GM20000 (cell line): ENCODE measurements around the gene COPZ1.
A peak's percentile ranks its signal among the peaks of the same experiment; 100 is the strongest.

Source experiments
- DNase-seq: peaks from one replicate; pipeline ENCODE4 v3.0.0; 2012; ENCODE audit warnings: low spot score
- CTCF ChIP-seq: IDR thresholded peaks from 2 replicates; pipeline ENCODE4 v1.5.1; 2012; ENCODE audit warnings: mild to moderate bottlenecking, control low read depth; ENCODE audit errors: extremely low read depth, missing control alignments

Gene COPZ1

GRCh38 chr12:54359762-54360351 is 34.9 kb downstream of the COPZ1 start:
- no peak for DNase-seq
- no peak for TF ChIP-seq CTCF

GRCh38 chr12:54360717-54361456 is 36.0 kb downstream of the COPZ1 start:
- TF ChIP-seq CTCF, result peak; percentile 73
- DNase-seq, result peak; percentile 30

- TF ChIP-seq CTCF, result no peak
- no peak for DNase-seq
Observed at GRCh38 chr12:54363047-54363446, 38.1 kb downstream of the COPZ1 start.

GRCh38 chr12:54363618-54364017 is 38.7 kb downstream of the COPZ1 start:
- no peak for DNase-seq
- TF ChIP-seq CTCF, result no peak

GRCh38 chr12:54364413-54364812 is 39.5 kb downstream of the COPZ1 start, which contains the start of gene GPR84:
Gene GPR84 (minus strand): TSS chr12:54364486. CDS start chr12:54363851, 635 bp downstream.
- no peak for TF ChIP-seq CTCF
- no peak for DNase-seq

GRCh38 chr12:54368025-54368708 is 43.2 kb downstream of the COPZ1 start:
- DNase-seq, result no peak
- TF ChIP-seq CTCF, result no peak
